Trophoblast cell (in vitro differentiated cells and primary cell): ENCODE results near the gene AASS.

Source experiments
- DNase-seq, 2 donors: peaks; one replicate each; pipeline ENCODE4 v3.0.0-alpha.2; 2016
- H2AFZ ChIP-seq: 2 replicates; pipeline ENCODE4 v1.6.1; 2013; ENCODE audit warnings: low read length, moderate library complexity, mild to moderate bottlenecking; ENCODE audit not compliant: insufficient read depth, poor library complexity
- H2AK5ac ChIP-seq: 2 replicates; pipeline ENCODE4 v1.6.1; 2013; ENCODE audit warnings: mild to moderate bottlenecking, low read length
- H2BK120ac ChIP-seq: 2 replicates; pipeline ENCODE4 v1.6.1; 2013; ENCODE audit warnings: low read length, mild to moderate bottlenecking, moderate library complexity; ENCODE audit not compliant: insufficient read depth, poor library complexity
- H2BK12ac ChIP-seq: 2 replicates; pipeline ENCODE4 v1.6.1; 2013; ENCODE audit warnings: mild to moderate bottlenecking, low read length, moderate library complexity
- H2BK5ac ChIP-seq: 2 replicates; pipeline ENCODE4 v1.6.1; 2013; ENCODE audit warnings: low read length, low read depth, moderate library complexity, mild to moderate bottlenecking; ENCODE audit not compliant: poor library complexity
- H3K14ac ChIP-seq: 2 replicates; pipeline ENCODE4 v1.6.1; 2013; ENCODE audit warnings: mild to moderate bottlenecking, low read length
- H3K18ac ChIP-seq: 2 replicates; pipeline ENCODE4 v1.6.1; 2013; ENCODE audit warnings: mild to moderate bottlenecking, low read length
- H3K23ac ChIP-seq: 2 replicates; pipeline ENCODE4 v1.6.1; 2013; ENCODE audit warnings: low read length
- H3K27ac ChIP-seq: 2 replicates; pipeline ENCODE4 v1.5.1; 2013; ENCODE audit warnings: low read depth, mild to moderate bottlenecking, inconsistent platforms, low read length, moderate library complexity
- H3K27me3 ChIP-seq: 2 replicates; pipeline ENCODE4 v1.6.1; 2013; ENCODE audit warnings: inconsistent platforms, mild to moderate bottlenecking, low read length, moderate library complexity; ENCODE audit not compliant: insufficient read depth
- H3K36me3 ChIP-seq, 2 experiments: 1 replicate in 1 of 2; 2 replicates in 1 of 2; pipeline ENCODE4 v1.6.1; 2013; ENCODE audit warnings: low read length in 2 of 2, mild to moderate bottlenecking in 2 of 2, moderate library complexity in 1 of 2; ENCODE audit not compliant: insufficient read depth in 2 of 2, control insufficient read depth in 1 of 2
- H3K4ac ChIP-seq: 2 replicates; pipeline ENCODE4 v1.6.1; 2013; ENCODE audit warnings: low read depth, mild to moderate bottlenecking, low read length, moderate library complexity
- H3K4me1 ChIP-seq, 2 experiments: 1 replicate in 1 of 2; 2 replicates in 1 of 2; pipeline ENCODE4 v1.6.1; 2013; ENCODE audit warnings: low read length in 2 of 2, mild to moderate bottlenecking in 2 of 2, moderate library complexity in 1 of 2; ENCODE audit not compliant: insufficient read depth in 2 of 2, control insufficient read depth in 1 of 2
- H3K4me2 ChIP-seq: 2 replicates; pipeline ENCODE4 v1.6.1; 2013; ENCODE audit warnings: inconsistent platforms, mild to moderate bottlenecking, low read length, moderate library complexity
- H3K4me3 ChIP-seq: 2 replicates; pipeline ENCODE4 v1.5.1; 2013; ENCODE audit warnings: mild to moderate bottlenecking, low read depth, low read length, inconsistent platforms
- H3K79me1 ChIP-seq: one replicate; pipeline ENCODE4 v1.6.1; 2013; ENCODE audit warnings: low read length
- H3K79me2 ChIP-seq: 2 replicates; pipeline ENCODE4 v1.6.1; 2013; ENCODE audit warnings: low read length, mild to moderate bottlenecking; ENCODE audit not compliant: control insufficient read depth, insufficient read depth, poor library complexity
- H3K9ac ChIP-seq: 2 replicates; pipeline ENCODE4 v1.6.1; 2013; ENCODE audit warnings: mild to moderate bottlenecking, low read length
- H3K9me3 ChIP-seq: 2 replicates; pipeline ENCODE4 v1.6.1; 2013; ENCODE audit warnings: low read depth, mild to moderate bottlenecking, control low read depth, inconsistent platforms, low read length; ENCODE audit not compliant: insufficient read depth
- H4K12ac ChIP-seq: 2 replicates; pipeline ENCODE4 v1.6.1; 2013; ENCODE audit warnings: low read depth, mild to moderate bottlenecking, low read length, moderate library complexity
- H4K8ac ChIP-seq: 2 replicates; pipeline ENCODE4 v1.6.1; 2013; ENCODE audit warnings: low read depth, mild to moderate bottlenecking, low read length, moderate library complexity
- H4K91ac ChIP-seq: one replicate; pipeline ENCODE4 v1.6.1; 2013; ENCODE audit warnings: low read depth, mild to moderate bottlenecking, low read length, moderate library complexity
- WGBS: extraction: QIAGEN DNeasy Blood & Tissue Kit; methylation state at CpG from one replicate; pipeline ENCODE4 v1.1.7; 2013; ENCODE audit warnings: missing lambda C conversion rate; ENCODE audit not compliant: insufficient read length, insufficient coverage; ENCODE audit errors: extremely low coverage; 5-methylcytosine and 5-hydroxymethylcytosine counted together

The AASS gene

GRCh38 chr7:122046402-122046801 is 97.6 kb downstream of the AASS start:
- Histone ChIP-seq H3K79me1 (no peaks in the 10 kb centered on the region), H4K91ac (no peak overlapping the region), H2AFZ (no peak overlapping the region), H3K9me3 (no peaks in the 10 kb centered on the region), H3K4me2 (no peak overlapping the region), H2AK5ac (no peak overlapping the region), H4K12ac (no peak overlapping the region), H3K9ac (no peak overlapping the region), H2BK120ac (no peak overlapping the region), H3K36me3 (no peaks in the 10 kb centered on the region), H3K27ac (no peak overlapping the region), H3K4ac (no peak overlapping the region), H4K8ac (no peak overlapping the region), H3K4me3 (no peak overlapping the region), H3K4me1 (no peaks in the 10 kb centered on the region), H3K14ac (no peak overlapping the region), H3K79me2 (no peaks in the 10 kb centered on the region), H2BK12ac (no peak overlapping the region), H3K18ac (no peak overlapping the region), H3K27me3 (no peaks in the 10 kb centered on the region), H3K23ac (no peak overlapping the region), H2BK5ac (no peak overlapping the region)
- no CpG with 5 or more reads among the region's 3 CpGs for WGBS
- DNase-seq = no peak

GRCh38 chr7:122040147-122040546 is 103.9 kb downstream of the AASS start:
- no peaks in the 10 kb centered on the region for H3K9me3 ChIP-seq
- H3K79me2 ChIP-seq = no peaks in the 10 kb centered on the region
- WGBS = no CpG with 5 or more reads among the region's 3 CpGs
- no peak overlapping the region for H2BK12ac ChIP-seq
- no peak overlapping the region for H3K18ac ChIP-seq
- no peak overlapping the region for H2BK120ac ChIP-seq
- no peak overlapping the region for H4K8ac ChIP-seq
- DNase-seq = peak; percentile 59 to 87
- H4K91ac ChIP-seq = no peak overlapping the region
- H3K27ac ChIP-seq = no peak overlapping the region
- peaks cover 2% of the 10 kb centered on the region for H3K79me1 ChIP-seq
- H3K23ac ChIP-seq = no peak overlapping the region
- H3K36me3 ChIP-seq = no peaks in the 10 kb centered on the region
- no peak overlapping the region for H3K14ac ChIP-seq
- no peak overlapping the region for H3K4me2 ChIP-seq
- H3K4me3 ChIP-seq = no peak overlapping the region
- H3K9ac ChIP-seq = no peak overlapping the region
- no peak overlapping the region for H4K12ac ChIP-seq
- H2AFZ ChIP-seq = no peak overlapping the region
- no peak overlapping the region for H3K4ac ChIP-seq
- H3K27me3 ChIP-seq = no peaks in the 10 kb centered on the region
- no peak overlapping the region for H2BK5ac ChIP-seq
- no peak overlapping the region for H2AK5ac ChIP-seq
- H3K4me1 ChIP-seq = peaks cover 0 to 2% of the 10 kb centered on the region in 2 experiments

GRCh38 chr7:122038904-122039303 is 105.1 kb downstream of the AASS start:
- Histone ChIP-seq H2AFZ (no peak overlapping the region), H4K91ac (no peak overlapping the region), H2BK12ac (no peak overlapping the region), H3K4ac (no peak overlapping the region), H2BK120ac (no peak overlapping the region), H3K4me1 (peaks cover 0 to 2% of the 10 kb centered on the region in 2 experiments), H4K8ac (no peak overlapping the region), H3K9me3 (no peaks in the 10 kb centered on the region), H3K14ac (no peak overlapping the region), H4K12ac (no peak overlapping the region), H3K79me1 (peaks cover 2% of the 10 kb centered on the region), H3K4me3 (no peak overlapping the region), H3K4me2 (no peak overlapping the region), H3K23ac (no peak overlapping the region), H3K27ac (no peak overlapping the region), H3K9ac (no peak overlapping the region), H3K27me3 (no peaks in the 10 kb centered on the region), H2AK5ac (no peak overlapping the region), H3K79me2 (no peaks in the 10 kb centered on the region), H3K18ac (no peak overlapping the region), H2BK5ac (no peak overlapping the region), H3K36me3 (no peaks in the 10 kb centered on the region)
- WGBS = no CpG with 5 or more reads among the region's 3 CpGs
- no peak for DNase-seq

GRCh38 chr7:122038134-122038533 is 105.9 kb downstream of the AASS start:
- Histone ChIP-seq H3K27ac (no peak overlapping the region), H3K14ac (no peak overlapping the region), H3K27me3 (no peaks in the 10 kb centered on the region), H2BK120ac (no peak overlapping the region), H3K4me1 (peaks cover 0 to 2% of the 10 kb centered on the region in 2 experiments), H2BK5ac (no peak overlapping the region), H4K8ac (no peak overlapping the region), H2AFZ (no peak overlapping the region), H4K91ac (no peak overlapping the region), H4K12ac (no peak overlapping the region), H3K79me2 (no peaks in the 10 kb centered on the region), H3K79me1 (peaks cover 2% of the 10 kb centered on the region), H3K23ac (no peak overlapping the region), H3K4ac (no peak overlapping the region), H3K4me2 (no peak overlapping the region), H3K36me3 (no peaks in the 10 kb centered on the region), H3K9me3 (no peaks in the 10 kb centered on the region), H3K9ac (no peak overlapping the region), H3K18ac (no peak overlapping the region), H2AK5ac (no peak overlapping the region), H3K4me3 (no peak overlapping the region), H2BK12ac (no peak overlapping the region)
- DNase-seq = no peak
- no CpG with 5 or more reads among the region's 3 CpGs for whole genome bisulfite sequencing
